ENCODE measurements around the gene IFT88.

IFT88 gene

DNA sequence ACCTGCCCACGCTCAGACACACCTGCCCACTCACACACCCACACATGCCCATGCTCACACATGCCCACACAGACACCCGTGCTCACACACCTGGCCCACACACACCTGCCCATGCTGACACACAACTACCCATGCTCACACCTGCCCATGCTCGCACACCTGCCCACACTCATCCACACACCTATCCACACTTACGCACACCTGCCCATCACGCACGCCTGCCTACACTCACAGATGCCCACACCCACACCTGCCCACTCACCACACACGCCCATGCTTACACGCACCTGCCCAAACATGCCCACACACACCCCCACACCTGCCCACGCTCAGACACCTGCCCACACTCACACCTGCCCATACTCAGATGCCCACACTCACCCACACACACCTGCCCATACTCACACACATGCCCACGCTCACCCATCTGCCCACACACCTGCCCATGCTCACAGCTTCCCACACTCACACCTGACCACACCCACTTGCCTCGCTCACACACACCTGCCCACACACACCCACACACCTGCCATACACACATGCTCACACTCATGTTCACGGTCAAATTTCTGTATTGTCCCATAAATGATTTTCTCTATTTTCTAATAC, 152.1 kb downstream of the IFT88 start:
- Histone ChIP-seq H3K27ac (ENCODE audit: insufficient read depth, low read length, poor library complexity, severe bottlenecking) (no peak overlapping the region), H3K36me3 (ENCODE audit: control insufficient read depth, insufficient read depth, low read length) (no peaks in the 10 kb centered on the region), H3K27me3 (replicated peaks; ENCODE audit: control insufficient read depth, insufficient read depth, low read length, poor library complexity, severe bottlenecking) (peaks cover 5% of the 10 kb centered on the region), H3K4me1 (ENCODE audit: control insufficient read depth, insufficient read depth, low read length, poor library complexity, severe bottlenecking) (peaks cover 6% of the 10 kb centered on the region), H3K9me3 (ENCODE audit: control insufficient read depth, low read length) (no peaks in the 10 kb centered on the region), H3K4me3 (ENCODE audit: insufficient read depth, low read depth, low read length, poor library complexity, severe bottlenecking) (no peak overlapping the region)
- DNase-seq, result no peak

DNA sequence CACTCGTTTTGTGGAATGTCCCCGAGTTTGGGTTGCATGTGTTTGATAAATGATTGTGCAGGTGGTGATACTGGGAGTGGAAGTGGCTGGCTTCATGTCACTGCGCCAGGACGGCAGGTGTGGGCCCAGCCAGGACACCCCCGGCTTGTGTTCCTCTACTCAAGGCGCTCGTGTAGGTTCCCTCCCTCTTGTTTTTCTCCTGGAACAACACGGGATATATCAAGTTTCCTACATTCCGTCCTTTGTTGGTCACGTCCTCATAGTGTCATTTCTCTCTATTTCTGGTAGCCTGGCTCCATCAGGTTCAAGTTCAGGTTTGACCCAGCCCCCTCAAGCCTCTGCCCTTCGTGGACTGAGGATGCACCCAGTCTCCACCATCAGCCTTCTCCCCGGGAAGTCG, 152.8 kb downstream of the IFT88 start:
- Histone ChIP-seq H3K4me1 (ENCODE audit: control insufficient read depth, insufficient read depth, low read length, poor library complexity, severe bottlenecking) (peaks cover 6% of the 10 kb centered on the region), H3K27ac (ENCODE audit: insufficient read depth, low read length, poor library complexity, severe bottlenecking) (no peak overlapping the region), H3K27me3 (replicated peaks; ENCODE audit: control insufficient read depth, insufficient read depth, low read length, poor library complexity, severe bottlenecking) (peaks cover 5% of the 10 kb centered on the region), H3K36me3 (ENCODE audit: control insufficient read depth, insufficient read depth, low read length) (no peaks in the 10 kb centered on the region), H3K4me3 (ENCODE audit: insufficient read depth, low read depth, low read length, poor library complexity, severe bottlenecking) (no peak overlapping the region), H3K9me3 (ENCODE audit: control insufficient read depth, low read length) (no peaks in the 10 kb centered on the region)
- DNase-seq, result no peak

DNA sequence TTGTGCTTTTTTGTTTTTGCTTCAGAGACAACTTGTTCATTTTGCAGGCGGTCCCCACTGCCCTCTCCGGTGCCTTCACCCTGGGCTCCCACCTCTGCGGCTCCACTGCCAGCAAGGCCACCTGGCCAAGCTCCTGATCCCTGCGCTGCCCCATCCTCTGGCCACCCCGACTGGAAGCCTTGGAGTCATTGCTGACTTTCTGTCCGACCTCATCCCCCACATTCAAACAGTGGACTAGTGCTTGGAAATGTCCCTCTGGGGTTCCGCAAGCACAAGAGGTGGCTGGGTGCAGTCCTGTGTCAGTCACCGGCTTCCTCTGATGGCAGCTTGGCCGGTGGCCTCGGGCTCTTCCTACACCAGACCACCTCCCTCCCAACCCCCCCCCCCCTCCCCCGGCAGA, 153.5 kb downstream of the IFT88 start:
- Histone ChIP-seq H3K27ac (ENCODE audit: insufficient read depth, low read length, poor library complexity, severe bottlenecking) (no peak overlapping the region), H3K4me3 (ENCODE audit: insufficient read depth, low read depth, low read length, poor library complexity, severe bottlenecking) (no peak overlapping the region), H3K4me1 (ENCODE audit: control insufficient read depth, insufficient read depth, low read length, poor library complexity, severe bottlenecking) (peaks cover 6% of the 10 kb centered on the region), H3K36me3 (ENCODE audit: control insufficient read depth, insufficient read depth, low read length) (no peaks in the 10 kb centered on the region), H3K27me3 (replicated peaks; ENCODE audit: control insufficient read depth, insufficient read depth, low read length, poor library complexity, severe bottlenecking) (peaks cover 5% of the 10 kb centered on the region), H3K9me3 (ENCODE audit: control insufficient read depth, low read length) (no peaks in the 10 kb centered on the region)
- no peak for DNase-seq

DNA sequence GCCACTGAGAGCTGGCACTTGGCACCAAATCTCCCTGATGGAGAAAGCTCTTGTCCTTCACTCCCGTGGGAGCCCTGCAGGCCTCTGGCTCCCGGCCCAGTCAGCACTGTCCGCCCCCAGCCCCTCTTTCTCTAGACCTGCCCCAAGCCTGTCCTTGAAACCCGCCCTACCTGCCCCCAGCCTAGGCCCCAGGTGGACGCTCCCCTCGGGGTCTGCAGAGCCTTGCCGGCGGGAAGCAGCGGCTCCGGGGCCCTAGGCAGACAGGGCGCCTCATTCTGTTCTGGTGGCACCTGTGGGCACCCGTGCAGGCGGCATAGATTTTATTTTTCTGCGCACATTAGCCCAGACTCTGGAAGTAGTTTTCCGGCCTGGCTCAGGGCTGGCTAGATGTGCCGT, 154.1 kb downstream of the IFT88 start:
- Histone ChIP-seq H3K27me3 (replicated peaks; ENCODE audit: control insufficient read depth, insufficient read depth, low read length, poor library complexity, severe bottlenecking) (peaks cover 5% of the 10 kb centered on the region), H3K9me3 (ENCODE audit: control insufficient read depth, low read length) (no peaks in the 10 kb centered on the region), H3K4me3 (ENCODE audit: insufficient read depth, low read depth, low read length, poor library complexity, severe bottlenecking) (no peak overlapping the region), H3K36me3 (ENCODE audit: control insufficient read depth, insufficient read depth, low read length) (no peaks in the 10 kb centered on the region), H3K27ac (ENCODE audit: insufficient read depth, low read length, poor library complexity, severe bottlenecking) (no peak overlapping the region), H3K4me1 (ENCODE audit: control insufficient read depth, insufficient read depth, low read length, poor library complexity, severe bottlenecking) (peaks cover 6% of the 10 kb centered on the region)
- DNase-seq, result no peak

DNA sequence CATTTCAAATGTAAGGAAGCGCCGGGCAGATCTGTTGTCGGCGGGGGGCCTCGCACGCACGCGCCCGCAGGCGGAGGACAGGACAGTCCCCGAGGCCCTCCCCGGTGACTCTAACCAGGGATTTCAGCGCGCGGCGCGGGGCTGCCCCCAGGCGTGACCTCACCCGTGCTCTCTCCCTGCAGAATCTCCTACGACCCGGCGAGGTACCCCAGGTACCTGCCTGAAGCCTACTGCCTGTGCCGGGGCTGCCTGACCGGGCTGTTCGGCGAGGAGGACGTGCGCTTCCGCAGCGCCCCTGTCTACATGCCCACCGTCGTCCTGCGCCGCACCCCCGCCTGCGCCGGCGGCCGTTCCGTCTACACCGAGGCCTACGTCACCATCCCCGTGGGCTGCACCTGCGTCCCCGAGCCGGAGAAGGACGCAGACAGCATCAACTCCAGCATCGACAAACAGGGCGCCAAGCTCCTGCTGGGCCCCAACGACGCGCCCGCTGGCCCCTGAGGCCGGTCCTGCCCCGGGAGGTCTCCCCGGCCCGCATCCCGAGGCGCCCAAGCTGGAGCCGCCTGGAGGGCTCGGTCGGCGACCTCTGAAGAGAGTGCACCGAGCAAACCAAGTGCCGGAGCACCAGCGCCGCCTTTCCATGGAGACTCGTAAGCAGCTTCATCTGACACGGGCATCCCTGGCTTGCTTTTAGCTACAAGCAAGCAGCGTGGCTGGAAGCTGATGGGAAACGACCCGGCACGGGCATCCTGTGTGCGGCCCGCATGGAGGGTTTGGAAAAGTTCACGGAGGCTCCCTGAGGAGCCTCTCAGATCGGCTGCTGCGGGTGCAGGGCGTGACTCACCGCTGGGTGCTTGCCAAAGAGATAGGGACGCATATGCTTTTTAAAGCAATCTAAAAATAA, 154.7 kb downstream of the IFT88 start:
- Histone ChIP-seq H3K4me3 (ENCODE audit: insufficient read depth, low read depth, low read length, poor library complexity, severe bottlenecking) (no peak overlapping the region), H3K36me3 (ENCODE audit: control insufficient read depth, insufficient read depth, low read length) (no peaks in the 10 kb centered on the region), H3K27me3 (replicated peaks; ENCODE audit: control insufficient read depth, insufficient read depth, low read length, poor library complexity, severe bottlenecking) (peaks cover 5% of the 10 kb centered on the region), H3K9me3 (ENCODE audit: control insufficient read depth, low read length) (no peaks in the 10 kb centered on the region), H3K4me1 (ENCODE audit: control insufficient read depth, insufficient read depth, low read length, poor library complexity, severe bottlenecking) (peaks cover 6% of the 10 kb centered on the region), H3K27ac (ENCODE audit: insufficient read depth, low read length, poor library complexity, severe bottlenecking) (no peak overlapping the region)
- DNase-seq, result no peak

DNA sequence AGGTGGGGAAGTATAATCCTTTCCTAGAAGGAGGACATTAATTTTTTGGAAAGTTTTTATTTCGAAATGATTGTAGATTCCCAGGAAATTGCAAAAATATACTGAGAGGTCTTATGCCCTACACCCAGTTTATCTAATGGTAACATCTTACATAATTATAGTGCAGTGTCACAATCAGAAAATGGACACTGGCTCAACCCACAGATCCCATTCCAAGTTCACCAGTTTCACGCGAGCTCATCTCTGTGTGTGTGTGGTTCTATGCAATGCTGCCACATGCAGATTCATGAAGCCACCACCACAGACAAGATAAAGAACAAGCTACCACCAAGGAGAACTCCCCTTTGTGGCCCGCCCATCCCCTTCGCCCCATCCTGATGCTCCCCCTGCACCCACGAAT, 160.9 kb downstream of the IFT88 start:
- Histone ChIP-seq H3K36me3 (ENCODE audit: control insufficient read depth, insufficient read depth, low read length) (no peaks in the 10 kb centered on the region), H3K9me3 (ENCODE audit: control insufficient read depth, low read length) (no peaks in the 10 kb centered on the region), H3K4me1 (ENCODE audit: control insufficient read depth, insufficient read depth, low read length, poor library complexity, severe bottlenecking) (no peaks in the 10 kb centered on the region), H3K4me3 (ENCODE audit: insufficient read depth, low read depth, low read length, poor library complexity, severe bottlenecking) (no peak overlapping the region), H3K27me3 (replicated peaks; ENCODE audit: control insufficient read depth, insufficient read depth, low read length, poor library complexity, severe bottlenecking) (no peaks in the 10 kb centered on the region), H3K27ac (ENCODE audit: insufficient read depth, low read length, poor library complexity, severe bottlenecking) (no peak overlapping the region)
- DNase-seq, result no peak

DNA sequence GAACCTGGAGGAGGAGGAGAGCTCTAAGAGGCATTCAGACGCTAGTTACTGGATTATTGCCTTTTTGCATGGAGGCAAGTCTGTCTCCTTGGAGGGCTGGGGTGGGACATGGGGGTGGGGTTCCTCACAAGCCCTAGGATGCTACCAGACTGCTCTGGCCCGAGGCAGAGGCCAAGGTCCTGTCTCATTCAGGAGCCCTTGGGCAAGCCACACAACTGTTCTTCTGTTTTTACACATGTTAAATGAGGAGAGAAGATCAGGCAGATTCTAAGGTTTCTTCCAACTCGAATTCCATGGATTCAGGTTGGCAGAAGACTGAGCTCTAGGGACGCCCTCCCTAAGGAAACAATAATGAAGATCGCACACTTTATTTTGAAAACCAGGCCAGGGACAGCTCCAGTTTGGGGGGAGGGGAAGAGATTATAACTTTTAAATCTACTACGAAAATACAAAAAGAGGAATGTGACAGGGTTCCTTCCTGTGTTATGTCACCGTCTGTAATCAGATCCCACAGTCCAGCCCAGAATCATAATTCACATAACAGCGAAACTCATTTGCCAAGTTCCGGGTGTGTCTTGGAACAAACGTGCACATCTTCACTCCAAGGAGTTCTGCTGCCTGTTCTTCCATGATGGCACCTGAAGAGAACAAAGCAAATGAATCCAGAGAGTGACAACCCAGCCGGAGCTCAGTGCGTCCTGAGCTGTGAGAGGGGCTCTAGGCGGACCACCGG, 161.8 kb downstream of the IFT88 start:
- Histone ChIP-seq H3K27ac (ENCODE audit: insufficient read depth, low read length, poor library complexity, severe bottlenecking) (no peak overlapping the region), H3K4me1 (ENCODE audit: control insufficient read depth, insufficient read depth, low read length, poor library complexity, severe bottlenecking) (no peaks in the 10 kb centered on the region), H3K4me3 (ENCODE audit: insufficient read depth, low read depth, low read length, poor library complexity, severe bottlenecking) (no peak overlapping the region), H3K27me3 (replicated peaks; ENCODE audit: control insufficient read depth, insufficient read depth, low read length, poor library complexity, severe bottlenecking) (no peaks in the 10 kb centered on the region), H3K36me3 (ENCODE audit: control insufficient read depth, insufficient read depth, low read length) (no peaks in the 10 kb centered on the region), H3K9me3 (ENCODE audit: control insufficient read depth, low read length) (no peaks in the 10 kb centered on the region)
- no peak for DNase-seq

DNA sequence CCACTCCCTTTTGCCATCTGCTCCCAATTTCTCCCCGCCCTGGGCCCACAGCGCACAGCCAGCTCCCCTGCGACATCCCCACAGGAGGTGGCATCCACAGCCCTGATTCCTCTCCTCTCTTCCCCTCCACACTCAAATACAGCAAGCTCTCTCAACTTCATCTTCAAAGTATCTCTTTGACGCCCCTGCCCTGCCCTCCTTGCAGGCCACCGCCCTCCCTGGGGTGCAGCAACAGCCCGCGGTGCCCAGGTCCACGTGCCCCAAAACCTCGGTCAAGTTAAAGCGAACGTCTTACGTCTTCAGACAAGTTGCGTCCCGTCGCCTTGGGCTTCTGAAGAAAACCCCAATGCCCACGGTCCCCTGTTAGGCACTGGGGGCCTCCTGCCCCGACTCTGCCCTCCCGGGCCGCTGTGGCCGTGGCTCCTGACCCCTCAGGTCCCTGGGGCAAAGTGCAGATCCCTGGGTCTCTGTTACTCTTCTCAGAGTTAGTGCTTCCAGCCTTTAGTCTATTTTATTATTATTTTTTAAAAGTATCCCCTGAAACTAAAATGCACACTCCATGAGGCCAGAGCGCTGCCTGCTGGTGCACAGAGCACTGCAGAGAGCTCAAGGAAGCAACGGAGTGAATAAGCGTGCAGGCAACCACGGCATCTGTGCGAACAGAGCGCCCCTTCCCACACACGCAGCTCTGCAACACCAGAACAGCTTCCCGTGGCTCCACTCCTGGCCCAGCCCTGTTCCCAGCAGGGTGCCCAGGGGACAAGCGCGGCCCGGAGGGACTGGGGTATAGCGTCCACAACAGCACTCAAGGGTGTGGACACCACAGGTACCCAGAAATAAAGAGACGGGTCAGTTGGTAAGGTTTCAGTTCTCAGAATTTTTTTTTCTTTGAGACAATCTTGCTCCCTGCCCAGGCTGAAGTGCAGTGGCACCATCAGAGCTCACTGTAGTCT, 163.0 kb downstream of the IFT88 start:
- H3K4me3 ChIP-seq (ENCODE audit: insufficient read depth, low read depth, low read length, poor library complexity, severe bottlenecking), result no peak overlapping the region
- no peaks in the 10 kb centered on the region for H3K9me3 ChIP-seq (ENCODE audit: control insufficient read depth, low read length)
- no peaks in the 10 kb centered on the region for H3K4me1 ChIP-seq (ENCODE audit: control insufficient read depth, insufficient read depth, low read length, poor library complexity, severe bottlenecking)

DNA sequence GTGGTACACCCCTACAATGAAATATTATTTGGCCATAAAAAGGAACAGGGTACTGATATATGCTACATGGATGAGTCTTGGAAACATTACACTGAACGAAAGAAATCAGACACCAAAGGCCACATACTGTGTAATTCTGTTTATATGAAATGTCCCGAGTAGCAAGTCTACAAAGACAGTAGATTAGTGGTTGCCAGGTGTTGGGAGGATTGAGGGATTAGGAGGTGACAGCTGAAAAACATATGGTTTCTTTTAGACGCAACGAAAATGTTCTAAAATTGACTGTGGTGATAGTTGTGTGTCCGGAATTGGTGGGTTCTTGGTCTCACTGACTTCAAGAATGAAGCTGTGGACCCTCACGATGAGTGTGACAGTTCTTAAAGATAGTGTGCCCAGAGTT, 171.7 kb downstream of the IFT88 start:
- H3K27me3 ChIP-seq (replicated peaks; ENCODE audit: control insufficient read depth, insufficient read depth, low read length, poor library complexity, severe bottlenecking), result no peaks in the 10 kb centered on the region
- H3K36me3 ChIP-seq (ENCODE audit: control insufficient read depth, insufficient read depth, low read length), result no peaks in the 10 kb centered on the region
- H3K4me1 ChIP-seq (ENCODE audit: control insufficient read depth, insufficient read depth, low read length, poor library complexity, severe bottlenecking), result no peaks in the 10 kb centered on the region
- no peak overlapping the region for H3K4me3 ChIP-seq (ENCODE audit: insufficient read depth, low read depth, low read length, poor library complexity, severe bottlenecking)
- no peaks in the 10 kb centered on the region for H3K9me3 ChIP-seq (ENCODE audit: control insufficient read depth, low read length)
- H3K27ac ChIP-seq (ENCODE audit: insufficient read depth, low read length, poor library complexity, severe bottlenecking), result no peak overlapping the region
- DNase-seq, result no peak

More for the DNA sequence above, 163.0 kb downstream of the IFT88 start:
- H3K27me3 ChIP-seq (replicated peaks; ENCODE audit: control insufficient read depth, insufficient read depth, low read length, poor library complexity, severe bottlenecking), result no peaks in the 10 kb centered on the region
- no peak overlapping the region for H3K27ac ChIP-seq (ENCODE audit: insufficient read depth, low read length, poor library complexity, severe bottlenecking)
- no peaks in the 10 kb centered on the region for H3K36me3 ChIP-seq (ENCODE audit: control insufficient read depth, insufficient read depth, low read length)
- no peak for DNase-seq
